Stimulated activated CD4-positive, alpha-beta T cell treated with anti-CD3 and anti-CD28 coated beads, Interleukin-1b, Interleukin-23, amount 100 ng/mL, for 1 hour (primary cell): ENCODE measurements around the gene LRRC2.
"Not testable (repeated sequence)": the region's sequence is repeated elsewhere in the genome, so short reads cannot be mapped to it uniquely, and the experiment has no call there.

Source experiments
- DNase-seq, 2 donors: peaks; one replicate each; pipeline ENCODE4 v3.0.0-alpha.2; 2020; ENCODE audit warnings: low read depth in 2 of 2

LRRC2 gene

DNA sequence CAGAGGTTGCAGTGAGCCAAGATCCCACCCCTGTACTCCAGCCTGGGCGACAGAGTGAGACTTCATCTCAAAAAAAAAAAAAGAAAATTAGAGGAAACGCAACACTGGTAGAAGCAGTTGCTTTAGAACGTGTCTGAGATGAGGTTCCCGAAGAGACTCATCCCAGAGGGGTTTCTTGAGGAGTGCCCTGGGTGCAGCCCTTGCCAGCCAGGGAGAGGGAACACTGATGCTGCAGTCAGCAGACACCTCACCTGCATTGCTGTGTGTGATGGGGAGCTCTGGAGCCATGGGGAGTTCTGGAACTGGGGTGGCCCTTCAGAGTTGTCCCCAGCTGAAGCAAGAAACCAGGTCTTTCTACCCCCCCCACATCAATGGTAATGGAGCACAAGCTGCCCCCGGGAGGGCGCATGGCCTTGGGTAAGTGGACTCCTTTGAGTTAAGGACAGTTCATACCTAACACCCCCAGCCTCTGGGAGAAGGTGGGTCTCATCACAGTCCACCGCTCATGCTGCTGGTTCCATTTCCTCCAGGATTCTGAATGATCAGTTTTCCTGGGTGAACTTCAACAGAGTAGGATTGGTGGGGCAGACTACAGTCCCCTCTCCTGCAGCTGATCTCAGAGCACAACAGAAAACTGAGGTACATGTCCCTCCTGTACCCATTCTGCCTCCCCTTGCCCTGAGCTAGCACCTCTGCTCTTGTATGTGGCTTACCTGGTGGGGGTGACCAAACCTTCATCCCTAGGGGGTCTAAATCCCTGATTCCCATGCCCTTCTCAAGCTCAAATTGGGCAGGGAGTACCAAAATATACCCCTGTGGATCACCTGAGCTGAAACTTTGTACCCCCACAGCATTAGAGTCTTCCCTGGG lies 18.7 kb upstream of the LRRC2 start:
- no peak for DNase-seq

DNA sequence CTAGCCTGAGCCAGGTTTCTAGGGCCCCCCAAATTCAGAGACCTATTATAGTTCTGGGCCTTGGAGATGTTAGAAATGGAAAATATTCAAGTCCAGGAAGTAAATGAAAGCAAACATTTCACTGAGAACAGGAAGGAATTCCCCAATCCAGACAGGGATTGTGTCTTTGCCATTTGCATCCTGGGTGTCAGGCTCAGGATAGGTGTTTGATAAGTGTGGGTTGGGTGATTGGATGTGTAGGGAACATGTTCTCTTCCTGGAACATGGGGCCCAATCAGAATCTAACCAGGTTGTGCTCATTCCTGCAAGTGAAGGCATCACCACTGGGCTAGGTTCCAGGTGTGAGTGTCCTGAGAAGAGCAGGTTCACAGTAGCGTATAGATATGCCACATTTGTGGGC lies 14.6 kb upstream of the LRRC2 start:
- no peak for DNase-seq

DNA sequence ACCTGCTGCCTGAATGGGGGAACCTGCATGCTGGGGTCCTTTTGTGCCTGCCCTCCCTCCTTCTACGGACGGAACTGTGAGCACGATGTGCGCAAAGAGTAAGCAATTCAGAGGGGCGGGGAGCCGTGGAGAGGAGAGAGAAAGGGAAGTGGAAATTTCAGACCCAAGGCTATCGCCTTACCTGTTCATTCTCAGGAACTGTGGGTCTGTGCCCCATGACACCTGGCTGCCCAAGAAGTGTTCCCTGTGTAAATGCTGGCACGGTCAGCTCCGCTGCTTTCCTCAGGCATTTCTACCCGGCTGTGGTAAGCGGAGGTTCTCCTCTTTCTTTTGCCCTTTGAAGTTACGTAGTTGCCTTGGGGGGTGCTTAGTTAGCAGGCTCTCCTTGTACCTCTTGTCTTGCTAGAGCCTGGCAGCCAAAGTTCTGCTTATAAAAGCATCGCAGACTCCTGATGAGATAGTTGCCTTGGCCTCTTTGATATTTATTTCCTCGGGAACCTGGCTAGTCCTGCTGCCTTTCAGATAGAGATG lies 13.7 kb upstream of the LRRC2 start:
- no peak for DNase-seq

DNA sequence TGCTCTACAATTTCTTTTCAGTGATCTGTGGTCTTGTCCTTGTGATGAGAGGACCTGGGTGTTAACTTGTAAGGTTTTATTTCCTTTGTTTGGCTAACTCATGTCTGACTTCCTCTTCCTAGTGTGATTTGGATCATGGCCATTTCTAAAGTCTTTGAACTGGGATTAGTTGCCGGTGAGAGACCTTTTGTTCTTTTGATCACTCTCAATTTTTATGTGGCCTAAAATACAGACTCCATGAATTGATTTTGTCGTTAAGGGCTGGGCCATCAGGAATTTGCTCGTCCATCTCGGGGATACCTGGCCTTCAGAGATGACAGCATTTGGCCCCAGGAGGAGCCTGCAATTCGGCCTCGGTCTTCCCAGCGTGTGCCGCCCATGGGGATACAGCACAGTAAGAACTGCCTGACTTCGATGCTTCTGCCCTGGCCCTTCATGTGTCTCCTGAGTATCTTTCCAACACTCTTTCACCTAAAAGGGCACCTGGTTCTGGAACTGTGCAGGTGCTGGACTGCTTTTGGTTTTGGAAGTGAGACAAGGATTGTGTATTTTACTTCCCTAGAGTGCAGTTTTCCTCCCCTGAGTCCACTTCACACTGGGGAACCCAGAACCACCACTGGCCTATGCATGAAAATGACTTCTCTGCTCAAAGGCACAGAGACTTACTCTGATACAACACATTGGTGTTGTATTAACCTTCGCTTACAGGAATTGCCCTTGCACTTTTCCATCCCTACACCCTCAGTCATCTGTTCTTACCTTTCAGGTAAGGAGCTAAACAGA lies 13.1 kb upstream of the LRRC2 start:
- DNase-seq, result no peak

DNA sequence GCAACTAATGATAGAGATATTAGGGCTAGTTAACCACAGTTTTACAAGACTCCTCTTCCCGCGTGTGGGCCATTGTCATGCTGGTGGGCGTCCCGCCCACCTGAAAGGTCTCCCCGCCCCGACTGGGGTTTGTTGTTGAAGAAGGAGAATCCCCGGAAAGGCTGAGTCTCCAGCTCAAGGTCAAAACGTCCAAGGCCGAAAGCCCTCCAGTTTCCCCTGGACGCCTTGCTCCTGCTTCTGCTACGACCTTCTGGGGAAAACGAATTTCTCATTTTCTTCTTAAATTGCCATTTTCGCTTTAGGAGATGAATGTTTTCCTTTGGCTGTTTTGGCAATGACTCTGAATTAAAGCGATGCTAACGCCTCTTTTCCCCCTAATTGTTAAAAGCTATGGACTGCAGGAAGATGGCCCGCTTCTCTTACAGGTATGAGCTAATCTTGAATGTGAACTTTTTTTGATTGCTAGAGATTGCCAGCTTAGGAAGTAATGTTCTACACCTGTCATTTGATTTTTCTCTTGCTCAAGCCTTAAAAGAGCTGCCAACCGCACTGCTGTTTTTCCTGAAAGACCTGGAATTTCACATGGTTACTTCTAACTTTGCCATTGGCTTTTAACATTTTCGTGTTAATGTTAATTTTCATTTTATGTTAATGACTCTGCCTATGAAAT lies 11.6 kb upstream of the LRRC2 start:
- not testable (repeated sequence) for DNase-seq

DNA sequence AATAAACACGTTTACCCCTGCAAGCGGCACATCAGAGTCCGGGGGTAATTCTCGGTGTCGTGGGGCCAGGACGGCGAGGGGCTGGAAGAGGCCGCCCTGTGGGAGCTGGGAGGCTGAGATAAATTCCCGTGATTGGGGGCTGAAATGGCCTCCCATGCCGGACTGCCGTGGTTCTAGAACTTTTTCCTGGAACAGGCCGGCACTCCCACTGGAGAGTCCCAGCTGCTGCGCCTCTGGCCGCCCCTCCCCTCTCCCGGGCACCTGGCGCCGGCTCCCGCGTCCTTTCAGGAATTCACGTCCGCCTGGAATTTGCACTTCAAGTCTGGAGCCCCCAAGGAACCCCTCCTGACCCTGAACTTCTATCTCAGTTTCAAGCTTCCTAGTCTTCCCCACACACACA lies 10.8 kb upstream of the LRRC2 start:
- DNase-seq, result no peak

DNA sequence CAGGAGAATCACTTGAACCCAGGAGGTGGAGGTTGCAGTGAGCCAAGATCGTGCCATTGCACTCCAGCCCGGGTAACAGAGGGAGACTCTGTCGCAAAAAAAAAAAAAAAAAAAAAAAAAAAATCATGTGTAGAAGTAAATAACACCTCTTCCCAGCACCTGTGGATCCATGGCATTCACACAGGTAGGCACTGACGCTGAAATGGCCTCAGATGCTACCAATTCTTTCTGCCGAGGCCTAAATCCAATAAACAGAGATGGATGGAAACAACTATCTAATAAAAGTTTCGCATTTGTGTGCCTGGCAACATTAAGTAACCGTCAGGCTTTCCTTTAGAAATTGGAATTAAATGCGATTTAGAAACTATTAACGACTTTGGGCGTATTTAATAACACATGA lies 10.3 kb upstream of the LRRC2 start:
- no peak for DNase-seq

DNA sequence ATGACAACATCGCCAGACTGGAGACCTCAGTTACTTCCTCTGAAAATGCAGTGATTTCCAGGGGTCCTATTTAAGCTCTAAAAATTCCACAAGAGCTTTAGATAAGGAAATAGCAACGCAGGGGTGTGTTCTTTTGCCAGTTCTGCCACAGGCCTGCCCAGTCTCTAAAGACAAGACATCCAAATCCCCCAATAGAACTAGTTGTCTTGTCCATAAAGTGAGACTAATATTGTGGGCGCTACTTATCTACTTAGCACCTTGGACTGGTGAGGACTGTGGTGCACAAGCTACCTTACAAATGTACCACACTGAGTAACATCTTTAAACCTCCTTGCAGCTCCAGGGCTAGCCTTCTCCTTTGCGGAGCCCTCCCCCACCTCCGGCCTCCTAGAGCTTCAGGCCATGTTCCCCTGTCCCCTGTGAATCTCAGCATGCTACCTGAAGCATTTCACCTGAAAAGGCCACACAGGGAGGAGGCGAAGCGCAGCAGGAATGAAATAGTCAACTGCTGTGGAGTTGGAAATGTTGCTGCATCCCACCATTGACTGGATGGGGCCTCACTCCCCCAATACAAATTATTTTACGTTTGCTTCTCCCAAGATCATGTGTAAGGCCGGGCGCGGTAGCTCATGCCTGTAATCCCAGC lies 9.6 kb upstream of the LRRC2 start:
- no peak for DNase-seq

DNA sequence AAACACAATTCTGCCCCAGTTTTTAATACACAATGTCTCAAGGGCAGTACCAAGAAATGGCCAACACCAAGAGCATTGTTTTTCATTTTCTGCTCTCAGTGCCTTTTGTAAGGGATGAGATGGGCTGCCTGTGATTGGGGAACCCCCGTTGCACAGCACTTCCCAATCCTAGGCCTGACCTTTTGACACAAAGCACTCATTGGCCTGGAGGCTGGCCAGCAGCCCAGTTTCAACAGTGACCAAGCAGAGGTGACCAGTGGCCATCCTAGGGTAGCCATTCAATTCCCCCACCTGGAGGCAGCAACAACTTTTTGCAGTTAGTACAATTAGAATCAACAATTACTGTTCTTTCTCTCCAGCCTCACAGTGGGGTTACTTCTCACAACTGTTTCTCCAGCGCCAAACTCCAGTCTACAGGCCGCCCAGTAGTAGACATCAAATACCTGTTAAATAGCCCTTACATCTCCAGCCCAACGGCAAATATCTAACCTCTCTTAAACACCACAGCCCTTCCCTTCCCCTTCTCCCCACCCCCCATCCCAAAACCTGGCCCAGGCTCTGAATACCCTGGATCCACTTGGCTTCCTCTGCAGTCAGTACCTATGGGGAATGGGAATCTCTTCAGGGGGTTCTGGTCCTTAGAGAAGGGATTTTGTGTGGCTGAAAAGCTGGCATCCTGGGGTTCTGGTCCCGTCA lies 8.9 kb upstream of the LRRC2 start:
- no peak for DNase-seq

DNA sequence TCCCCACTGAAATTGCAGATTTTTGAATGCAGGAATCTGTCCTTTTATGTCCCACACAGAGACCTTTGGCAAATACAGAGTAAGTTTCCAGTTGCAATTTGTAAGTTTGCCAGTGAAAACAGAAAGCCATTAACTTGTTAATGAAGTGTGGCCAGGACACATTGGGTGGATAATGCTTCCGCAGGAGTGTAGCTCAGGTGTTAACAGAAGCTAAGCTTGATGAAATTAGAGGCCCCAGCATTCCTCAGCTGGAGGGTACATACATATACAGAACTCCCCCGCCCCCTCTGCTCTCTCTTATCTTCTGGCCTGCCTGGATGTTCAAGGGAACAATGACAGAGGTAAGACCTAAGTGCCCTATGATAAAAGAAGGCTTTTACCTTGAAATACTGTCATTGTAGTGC lies 8.1 kb upstream of the LRRC2 start:
- DNase-seq, result no peak

DNA sequence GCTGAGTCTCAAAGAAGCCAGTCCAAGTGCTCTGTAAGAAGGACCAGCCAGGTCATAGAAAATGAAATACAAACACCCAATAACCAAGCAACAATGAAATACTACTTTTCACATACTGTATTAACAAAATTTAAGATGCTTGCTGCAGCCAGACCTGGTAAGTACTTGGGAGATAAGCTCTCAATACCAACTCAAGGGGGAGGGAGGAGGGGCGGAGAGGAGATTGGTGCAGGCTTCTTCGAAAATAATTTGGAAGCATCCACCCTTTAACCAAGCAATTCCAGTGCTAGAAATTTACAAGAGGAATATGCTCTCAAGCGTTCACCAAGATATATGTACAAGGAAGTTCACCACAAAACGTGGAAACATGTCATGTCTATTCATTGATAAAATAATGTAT lies 7.6 kb upstream of the LRRC2 start:
- no peak for DNase-seq

DNA sequence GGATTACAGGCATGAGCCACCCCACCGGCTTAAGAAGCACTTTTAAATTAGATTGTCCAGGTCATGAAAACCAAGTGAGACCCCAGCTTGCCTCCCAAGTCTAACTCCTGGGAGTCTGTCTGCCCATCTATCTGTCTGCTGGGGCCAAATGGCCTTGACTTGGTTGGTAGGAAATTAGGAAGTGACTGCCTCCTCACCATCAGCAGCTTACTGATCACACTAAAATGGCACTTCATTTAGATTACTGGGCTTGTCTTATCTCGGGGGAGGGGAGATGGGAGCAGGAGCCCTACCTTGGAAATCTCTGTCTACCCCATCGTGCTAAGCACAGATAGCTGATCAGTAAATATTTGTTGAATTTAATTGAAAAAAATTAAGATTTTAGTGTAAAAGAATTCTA lies 5.6 kb upstream of the LRRC2 start:
- no peak for DNase-seq

DNA sequence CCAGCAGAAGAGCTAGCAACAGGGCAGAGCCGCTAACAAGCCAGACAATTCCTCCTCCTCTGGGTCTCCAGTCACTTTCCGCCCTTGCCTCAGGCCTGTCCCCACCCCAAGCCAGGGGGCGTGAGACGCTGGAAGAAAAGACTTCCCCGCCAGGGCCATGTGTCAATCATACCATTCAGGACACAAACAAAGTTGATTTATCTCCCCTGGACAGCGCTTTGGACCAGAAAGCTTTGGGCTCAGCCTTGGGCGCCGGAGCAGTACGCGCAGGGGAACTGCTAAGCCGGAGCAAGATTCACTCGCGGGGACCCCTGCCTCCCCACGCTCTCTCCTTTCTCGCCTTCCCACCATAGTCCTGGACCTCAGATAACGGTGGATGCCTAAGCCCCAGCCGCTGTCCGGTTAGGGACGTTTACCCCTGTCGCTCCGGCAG lies 479 bp downstream of the LRRC2 start:
- no peak for DNase-seq

DNA sequence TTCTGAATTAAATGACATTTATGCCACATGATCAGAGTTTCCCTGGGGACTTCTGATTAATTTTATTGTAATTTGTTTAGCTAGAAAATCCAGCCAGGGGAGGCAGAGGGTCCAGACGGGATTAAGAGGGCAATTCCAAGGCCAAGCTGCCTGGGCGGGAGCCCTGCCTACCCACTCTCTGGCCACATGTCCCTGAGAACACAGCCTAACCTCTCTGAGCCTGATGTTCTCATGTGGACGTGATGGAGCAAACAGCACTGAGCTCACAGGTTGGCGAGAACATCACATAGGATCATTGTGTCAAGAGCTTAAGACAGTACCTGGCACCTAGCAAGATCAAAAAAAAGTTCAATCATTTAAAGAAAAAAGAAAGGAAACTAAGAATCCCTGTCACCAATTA lies 1.0 kb downstream of the LRRC2 start:
- DNase-seq, result no peak

DNA sequence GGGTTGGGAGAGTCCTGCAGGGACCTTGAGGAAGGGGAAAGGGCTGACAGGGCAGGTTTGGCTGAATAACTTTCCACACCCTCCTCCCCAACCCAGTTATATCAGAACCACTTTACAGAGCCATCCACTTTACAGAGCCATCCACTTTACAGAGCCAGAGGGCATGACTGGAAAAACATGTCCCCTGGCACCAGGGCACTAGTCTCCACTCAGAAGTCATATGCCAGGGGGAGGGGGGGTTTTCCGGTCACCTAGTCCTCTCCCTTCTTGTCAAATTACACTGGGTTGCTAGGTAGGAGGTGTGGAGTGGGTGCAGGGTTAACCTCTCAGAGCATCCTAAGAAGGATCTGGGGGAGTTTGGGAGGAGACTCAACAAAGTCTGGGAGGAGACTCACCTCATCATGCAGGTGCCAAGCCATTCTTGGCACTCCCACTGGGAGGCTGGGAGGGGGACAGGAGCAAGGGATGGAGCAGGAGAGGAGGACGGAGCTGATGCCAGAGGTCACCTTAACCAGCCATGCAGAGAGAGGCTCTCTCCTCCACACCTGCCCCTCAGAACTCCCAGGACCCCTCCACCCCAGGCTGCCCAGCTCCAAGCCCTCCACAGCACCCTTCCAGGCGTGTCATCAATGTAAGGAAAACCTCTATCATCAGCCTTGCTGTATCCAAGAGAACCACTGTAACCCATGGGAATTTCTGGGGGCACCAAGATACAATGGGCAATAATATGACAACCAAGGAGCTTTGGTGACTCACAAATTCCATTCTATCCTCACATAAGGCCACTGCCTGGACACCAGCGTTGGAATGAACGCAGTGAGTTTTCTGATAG lies 1.7 kb downstream of the LRRC2 start:
- DNase-seq, result no peak

DNA sequence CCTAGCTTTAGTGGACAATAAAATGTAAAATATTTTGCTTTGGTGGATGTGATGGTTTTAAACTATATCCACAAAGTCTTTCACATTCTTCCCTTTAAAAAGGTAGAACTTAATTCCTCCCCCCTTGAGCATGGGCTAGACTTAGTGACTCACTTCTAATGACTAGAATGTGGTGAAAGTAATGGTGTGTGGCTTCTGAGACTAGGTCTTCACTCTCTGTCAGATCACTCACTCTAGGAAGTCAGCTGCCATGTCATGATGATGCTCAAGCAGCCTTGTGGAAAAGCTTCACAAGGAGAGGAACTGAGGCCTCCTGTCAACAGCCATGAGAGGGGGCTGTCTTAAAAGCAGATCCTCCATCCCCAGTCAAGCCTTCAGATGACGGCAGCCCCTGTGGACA lies 4.2 kb downstream of the LRRC2 start:
- no peak for DNase-seq

DNA sequence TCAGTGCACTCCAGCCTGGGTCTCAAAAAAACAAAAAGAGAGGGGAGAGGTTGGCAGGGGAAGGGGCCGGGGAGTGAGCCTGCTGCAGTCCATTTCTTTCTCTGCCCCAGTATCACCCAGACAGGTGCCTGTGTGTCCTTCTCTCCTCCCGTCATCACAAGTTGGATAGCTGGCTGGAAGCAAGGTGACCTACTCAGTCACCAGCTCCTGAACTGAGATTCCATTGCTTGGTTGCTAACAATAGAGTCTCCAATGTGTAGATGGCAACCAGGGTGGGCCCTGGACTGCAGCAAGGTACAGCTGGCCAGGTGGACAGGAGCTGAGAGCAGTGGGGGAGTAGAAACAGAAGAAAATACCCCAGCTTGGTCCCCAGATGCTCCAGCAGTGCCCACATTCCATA lies 4.6 kb downstream of the LRRC2 start:
- DNase-seq, result no peak

DNA sequence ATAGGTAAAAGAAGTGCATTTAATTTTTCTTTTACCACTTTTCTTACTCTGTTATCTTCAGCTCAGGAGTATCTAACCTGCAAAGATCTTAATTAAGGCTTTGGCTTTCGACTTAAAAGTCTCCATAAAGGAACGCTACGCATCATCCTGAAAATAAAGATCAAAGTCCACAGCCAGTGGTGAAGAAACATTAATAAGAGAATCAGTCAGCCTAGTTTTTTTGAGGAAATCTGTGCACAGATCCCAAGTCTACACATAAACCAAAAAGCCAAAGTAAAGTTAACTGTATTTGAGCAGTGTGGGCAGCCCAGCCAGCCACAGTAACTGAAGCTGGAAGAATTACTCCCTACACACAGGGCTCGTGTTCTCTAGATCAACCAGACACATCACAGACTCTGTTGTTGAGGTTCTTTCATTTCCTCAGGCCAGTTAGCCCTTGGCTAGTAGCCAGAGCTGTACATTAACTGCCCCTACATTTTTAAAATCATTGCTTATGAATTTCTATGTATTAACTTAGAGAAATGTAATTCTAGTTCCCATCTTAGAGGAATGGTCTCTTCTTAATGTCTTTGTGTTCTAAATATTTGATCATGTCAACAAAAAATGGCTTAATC lies 6.9 kb downstream of the LRRC2 start:
- DNase-seq, result no peak

DNA sequence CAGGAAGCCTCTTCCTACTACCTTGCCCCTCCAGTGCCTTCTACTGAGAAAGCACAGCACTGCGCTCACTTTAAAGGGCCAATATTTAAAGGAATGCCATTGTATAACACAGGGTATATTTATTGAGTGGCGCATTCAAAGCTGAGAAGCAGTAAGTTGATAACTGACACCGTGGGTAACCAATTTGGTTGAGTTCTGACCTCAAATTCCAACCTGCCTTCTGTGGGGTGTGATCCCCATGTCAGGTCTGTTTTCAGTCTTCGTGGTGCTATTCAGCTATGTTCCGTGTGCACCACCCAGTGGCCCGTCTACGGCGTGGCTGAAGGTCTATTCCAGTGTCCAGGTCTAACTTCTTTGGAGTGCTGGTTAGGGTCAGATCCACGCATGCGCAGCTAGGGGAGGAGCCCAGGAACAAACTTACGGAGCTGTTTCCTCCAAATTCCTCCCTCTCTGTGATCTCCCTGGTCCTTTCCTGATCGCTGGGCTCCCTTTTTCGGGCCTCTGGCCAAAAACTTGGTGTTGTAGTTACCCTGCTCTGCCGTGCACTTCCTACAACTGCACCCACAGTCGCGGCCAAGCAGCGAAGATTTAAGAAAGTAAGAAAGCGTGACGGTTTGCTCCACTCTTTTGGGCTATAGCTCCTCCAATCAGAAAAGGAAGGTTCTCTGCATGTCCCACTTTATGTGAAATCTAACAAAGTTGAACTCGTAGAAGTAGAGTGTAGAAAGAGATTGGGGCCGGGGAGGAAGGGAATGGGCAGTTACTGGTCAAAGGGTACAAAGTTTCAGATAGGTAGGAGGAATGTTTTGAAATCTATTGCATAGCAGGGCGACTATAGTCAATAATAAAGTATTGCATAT lies 7.7 kb downstream of the LRRC2 start:
- peak in 1 of 2 donors; percentile 52 for DNase-seq
